KBM-7 (cell line): ENCODE measurements around the gene AIM2.
"Not testable (repeated sequence)": the region's sequence is repeated elsewhere in the genome, so short reads cannot be mapped to it uniquely, and the experiment has no call there.

Experiments
- DNase-seq: peaks from one replicate; pipeline ENCODE4 v3.0.0-alpha.2; 2015
- in situ Hi-C: fragments of 300-500 bp; cut with MboI; formaldehyde crosslinking; loops from 2 replicates; pipeline ENCODE4 v1.14.3; 2020; ENCODE audit warnings: low sequenced_read_pairs, low pct_unique_long_range_greater_than_20kb, mixed read lengths

The AIM2 gene

GRCh38 chr1:159030877-159031447, 45.6 kb downstream of the AIM2 start:
- in situ Hi-C loops: no loop called here
- DNase-seq: no peak

DNA sequence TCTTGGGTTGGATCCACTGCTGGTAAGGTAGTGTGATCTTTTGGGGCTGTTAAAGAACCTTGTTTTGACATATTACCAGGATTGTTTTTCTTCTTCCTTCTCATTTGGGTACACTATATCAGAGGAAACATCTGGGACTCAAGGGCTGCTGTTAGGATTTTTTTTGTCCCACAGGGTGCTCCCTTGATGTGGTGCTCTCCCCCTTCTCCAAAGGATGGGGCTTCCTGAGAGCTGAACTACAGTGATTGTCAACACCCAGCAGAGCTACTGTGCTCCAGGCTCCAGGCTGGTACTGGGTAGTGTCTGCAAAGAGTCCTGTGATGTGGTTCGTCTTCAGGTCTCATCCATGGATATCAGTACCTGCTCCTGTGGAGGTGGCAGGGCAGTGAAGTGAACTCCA, 46.3 kb downstream of the AIM2 start:
- in situ Hi-C loops: no loop called here

GRCh38 chr1:159026841-159027240, 49.7 kb downstream of the AIM2 start:
- in situ Hi-C loops, DNase-seq: not testable (repeated sequence)

More for the DNA sequence above, 46.3 kb downstream of the AIM2 start:
- DNase-seq: no peak

DNA sequence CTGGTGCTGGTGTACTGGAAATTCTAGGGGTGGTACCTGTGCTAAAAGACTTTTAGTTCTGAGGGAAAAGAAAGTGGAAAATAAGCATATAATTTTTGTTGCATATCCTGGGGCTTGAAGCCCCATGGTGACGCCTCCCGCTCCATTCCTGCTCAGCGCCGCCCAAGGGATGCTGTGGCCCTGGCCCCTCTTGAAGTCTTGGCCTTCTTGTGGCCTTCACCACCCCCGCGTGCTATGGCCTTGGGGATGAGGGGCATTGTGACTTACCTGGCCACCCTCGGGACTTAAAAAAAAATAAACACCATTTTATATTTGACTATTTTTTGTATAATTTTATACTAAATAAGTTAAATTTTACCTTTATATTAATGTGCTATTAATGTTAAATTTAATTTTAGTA, 51.5 kb downstream of the AIM2 start:
- in situ Hi-C loops: no loop called here
- DNase-seq: no peak

DNA sequence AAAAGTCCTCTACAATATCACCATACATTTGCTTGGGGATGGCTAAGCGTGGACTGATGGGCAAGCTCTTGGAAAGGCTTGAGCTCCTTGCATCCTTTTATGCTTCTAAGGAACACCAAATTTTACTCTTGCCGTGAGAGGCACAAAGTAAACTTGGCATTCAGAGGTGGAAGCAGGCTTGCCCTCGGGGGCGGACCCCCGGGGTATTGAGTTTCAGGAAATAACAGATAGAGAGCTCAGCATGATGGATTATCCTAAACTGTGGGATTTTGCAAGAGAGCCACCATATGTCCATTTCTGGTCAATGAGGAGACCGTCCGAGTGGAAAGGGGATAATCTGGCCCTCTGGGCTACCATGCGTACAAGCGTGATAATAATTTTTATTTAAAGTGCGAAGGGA, 52.8 kb downstream of the AIM2 start:
- in situ Hi-C loops: no loop called here
- DNase-seq: no peak

DNA sequence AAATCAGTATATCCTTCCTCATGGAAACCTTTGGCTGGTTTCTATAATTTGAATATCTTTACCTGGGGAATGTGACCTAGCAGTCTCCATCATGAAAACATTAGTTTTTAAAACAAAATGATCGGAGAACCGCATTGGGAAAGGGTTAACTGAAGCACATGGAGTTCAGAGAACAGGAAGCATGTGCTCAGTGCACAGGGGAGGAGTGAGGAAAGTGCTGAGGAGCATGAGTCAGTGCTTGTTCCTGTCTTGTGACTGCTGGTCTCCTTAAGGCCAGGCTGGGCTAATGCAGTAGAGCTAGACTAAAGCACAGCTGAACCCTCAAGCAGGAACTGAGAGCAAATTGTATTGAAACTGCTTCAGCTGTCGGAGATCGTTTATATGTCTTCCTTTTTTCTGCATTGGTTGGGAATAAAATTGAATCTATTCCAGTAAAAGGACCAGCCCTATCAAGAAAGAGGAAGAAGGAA, 61.1 kb downstream of the AIM2 start:
- peak; percentile 89 for DNase-seq
- in situ Hi-C loops: no loop called here

DNA sequence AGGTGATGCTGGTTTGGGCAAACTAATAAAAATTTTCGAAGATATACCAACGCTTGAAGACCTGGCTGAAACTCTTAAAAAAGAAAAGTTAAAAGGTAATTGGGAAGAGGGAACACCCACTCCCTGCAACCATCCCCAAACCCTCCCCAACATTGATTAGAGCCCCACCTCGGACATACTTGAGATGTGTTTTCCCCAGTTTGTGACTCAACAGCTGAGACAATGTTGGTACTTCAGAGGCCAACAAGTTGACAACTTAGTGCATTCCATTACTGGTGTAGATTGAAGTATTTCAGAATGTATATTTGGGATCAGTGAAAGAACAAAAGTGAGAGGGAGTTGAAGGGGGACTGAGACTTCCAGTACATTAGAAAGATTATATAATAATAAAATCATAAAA, 61.7 kb downstream of the AIM2 start:
- in situ Hi-C loops: no loop called here

DNA sequence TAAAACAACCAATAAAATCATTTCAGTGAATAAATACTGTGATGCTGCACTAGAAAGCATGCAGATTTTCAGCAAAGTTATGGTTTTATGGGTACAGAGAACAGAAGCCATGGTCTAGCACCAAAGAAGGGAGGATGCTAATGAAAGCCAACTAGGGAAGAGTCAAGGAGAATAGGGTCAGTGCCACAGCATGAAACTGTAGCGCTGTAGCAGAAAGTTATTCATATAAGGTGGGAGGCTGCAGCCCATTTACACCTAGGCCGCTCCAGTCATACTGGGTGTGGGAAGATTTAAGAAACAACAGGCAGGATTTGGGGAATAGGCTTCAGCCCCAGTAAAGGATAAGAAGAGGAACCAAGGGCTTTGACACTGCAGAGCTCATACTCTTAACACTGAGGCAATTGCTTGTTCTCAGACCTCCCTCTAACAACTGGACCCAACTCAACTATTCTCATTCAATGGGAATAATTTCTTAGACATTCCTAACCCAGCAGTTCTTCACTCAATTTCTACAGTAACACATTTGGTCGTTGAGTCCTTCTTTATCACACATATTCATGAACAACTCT, 62.5 kb downstream of the AIM2 start:
- DNase-seq: no peak
- in situ Hi-C loops: no loop called here

More for the DNA sequence above, 61.7 kb downstream of the AIM2 start:
- no peak for DNase-seq

GRCh38 chr1:159012495-159012894, 64.1 kb downstream of the AIM2 start:
- peak; percentile 82 for DNase-seq
- in situ Hi-C loops: no loop called here
